GM06990 (cell line): ENCODE measurements around the gene ERMAP.
"Not testable (repeated sequence)": the region's sequence is repeated elsewhere in the genome, so short reads cannot be mapped to it uniquely, and the experiment has no call there.

Experiments
- DNase-seq: peaks from one replicate; pipeline ENCODE4 v3.0.0-alpha.2; 2011; ENCODE audit not compliant: insufficient read length; ENCODE audit errors: extremely low read depth
- H3K27me3 ChIP-seq: replicated peaks from 2 replicates; pipeline ENCODE4 v1.6.0; 2011; ENCODE audit warnings: low read length; ENCODE audit not compliant: control insufficient read depth, insufficient read depth
- H3K36me3 ChIP-seq: 2 replicates; pipeline ENCODE4 v1.5.1; 2011; ENCODE audit warnings: low read length; ENCODE audit not compliant: control insufficient read depth, insufficient read depth
- H3K4me3 ChIP-seq: replicated peaks from 2 replicates; pipeline ENCODE4 v1.5.1; 2011; ENCODE audit warnings: low read depth, mild to moderate bottlenecking, control low read depth, low read length
- TF ChIP-seq, protein P1 (sequence below): IDR thresholded peaks from 2 replicates; pipeline ENCODE4 v1.5.1; 2011; ENCODE audit warnings: low read length, control low read depth, mild to moderate bottlenecking, inconsistent platforms; ENCODE audit not compliant: insufficient read depth, poor library complexity, severe bottlenecking

Gene ERMAP

DNA sequence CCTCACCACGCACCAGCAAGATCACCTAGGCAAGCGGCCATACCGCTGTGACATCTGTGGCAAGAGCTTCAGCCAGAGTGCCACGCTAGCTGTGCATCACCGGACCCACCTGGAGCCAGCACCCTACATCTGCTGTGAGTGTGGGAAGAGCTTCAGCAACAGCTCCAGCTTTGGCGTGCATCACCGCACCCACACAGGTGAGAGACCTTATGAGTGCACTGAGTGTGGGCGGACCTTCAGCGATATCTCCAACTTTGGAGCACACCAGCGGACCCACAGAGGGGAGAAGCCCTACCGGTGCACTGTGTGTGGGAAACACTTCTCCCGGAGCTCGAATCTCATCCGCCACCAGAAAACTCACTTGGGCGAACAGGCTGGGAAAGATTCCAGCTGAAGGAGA is 34.5 kb downstream of the ERMAP start:
- TF ChIP-seq, protein P1, sequence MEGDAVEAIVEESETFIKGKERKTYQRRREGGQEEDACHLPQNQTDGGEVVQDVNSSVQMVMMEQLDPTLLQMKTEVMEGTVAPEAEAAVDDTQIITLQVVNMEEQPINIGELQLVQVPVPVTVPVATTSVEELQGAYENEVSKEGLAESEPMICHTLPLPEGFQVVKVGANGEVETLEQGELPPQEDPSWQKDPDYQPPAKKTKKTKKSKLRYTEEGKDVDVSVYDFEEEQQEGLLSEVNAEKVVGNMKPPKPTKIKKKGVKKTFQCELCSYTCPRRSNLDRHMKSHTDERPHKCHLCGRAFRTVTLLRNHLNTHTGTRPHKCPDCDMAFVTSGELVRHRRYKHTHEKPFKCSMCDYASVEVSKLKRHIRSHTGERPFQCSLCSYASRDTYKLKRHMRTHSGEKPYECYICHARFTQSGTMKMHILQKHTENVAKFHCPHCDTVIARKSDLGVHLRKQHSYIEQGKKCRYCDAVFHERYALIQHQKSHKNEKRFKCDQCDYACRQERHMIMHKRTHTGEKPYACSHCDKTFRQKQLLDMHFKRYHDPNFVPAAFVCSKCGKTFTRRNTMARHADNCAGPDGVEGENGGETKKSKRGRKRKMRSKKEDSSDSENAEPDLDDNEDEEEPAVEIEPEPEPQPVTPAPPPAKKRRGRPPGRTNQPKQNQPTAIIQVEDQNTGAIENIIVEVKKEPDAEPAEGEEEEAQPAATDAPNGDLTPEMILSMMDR: no peak
- Histone ChIP-seq H3K36me3 (peaks cover 9% of the 10 kb centered on the region), H3K27me3 (no peaks in the 10 kb centered on the region), H3K4me3 (no peak overlapping the region)
- DNase-seq: no peak

- TF ChIP-seq, protein P1: no peak
- Histone ChIP-seq H3K27me3 (no peaks in the 10 kb centered on the region), H3K4me3 (no peak overlapping the region), H3K36me3 (peaks cover 9% of the 10 kb centered on the region)
- DNase-seq: no peak
Observed at GRCh38 chr1:42851960-42852607, 35.2 kb downstream of the ERMAP start.

- H3K27me3 ChIP-seq: no peaks in the 10 kb centered on the region
- TF ChIP-seq, protein P1: no peak
- peaks cover 9% of the 10 kb centered on the region for H3K36me3 ChIP-seq
- H3K4me3 ChIP-seq: no peak overlapping the region
- no peak for DNase-seq
Observed at GRCh38 chr1:42852608-42852980, 35.7 kb downstream of the ERMAP start.

GRCh38 chr1:42853116-42853884 is 36.4 kb downstream of the ERMAP start:
- TF ChIP-seq, protein P1: no peak
- H3K27me3 ChIP-seq: no peaks in the 10 kb centered on the region
- no peak for DNase-seq
- no peak overlapping the region for H3K4me3 ChIP-seq
- peaks cover 9% of the 10 kb centered on the region for H3K36me3 ChIP-seq

DNA sequence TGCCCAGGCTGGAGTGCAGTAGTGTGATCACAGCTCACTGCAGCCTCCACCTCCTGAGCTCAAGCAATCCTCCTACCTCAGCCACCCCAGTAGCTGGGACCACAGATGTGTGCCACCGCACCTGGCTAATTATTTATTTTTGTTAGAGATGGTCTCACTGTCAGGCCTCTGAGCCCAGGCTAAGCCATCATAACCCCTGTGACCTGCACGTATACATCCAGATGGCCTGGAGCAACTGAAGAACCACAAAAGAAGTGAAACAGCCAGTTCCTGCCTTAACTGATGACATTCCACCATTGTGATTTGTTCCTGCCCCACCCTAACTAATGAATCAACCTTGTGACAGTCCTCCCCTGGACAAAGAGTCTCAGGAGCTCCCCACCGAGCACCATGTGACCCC is 39.6 kb downstream of the ERMAP start:
- H3K36me3 ChIP-seq, H3K27me3 ChIP-seq, DNase-seq, H3K4me3 ChIP-seq: not testable (repeated sequence)

DNA sequence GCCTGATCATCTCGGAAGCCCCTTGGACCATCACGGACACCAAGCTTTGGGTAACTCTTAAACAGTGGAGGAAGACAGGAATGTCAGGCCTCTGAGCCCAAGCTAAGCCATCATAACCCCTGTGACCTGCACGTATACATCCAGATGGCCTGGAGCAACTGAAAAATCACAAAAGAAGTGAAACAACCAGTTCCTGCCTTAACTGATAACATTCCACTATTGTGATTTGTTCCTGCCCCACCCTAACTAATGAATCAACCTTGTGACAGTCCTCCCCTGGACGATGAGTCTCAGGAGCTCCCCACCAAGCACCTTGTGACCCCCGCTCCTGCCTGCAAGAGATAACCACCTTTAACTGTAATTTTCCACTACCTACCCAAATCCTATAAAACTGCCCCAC is 42.4 kb downstream of the ERMAP start:
- H3K36me3 ChIP-seq, H3K27me3 ChIP-seq, H3K4me3 ChIP-seq, DNase-seq: not testable (repeated sequence)
